Neural cell (in vitro differentiated cells): ENCODE data around the gene RETN. TPM values are rescaled to one million over a fixed set of nuclear protein-coding genes. Genes with fewer than 3 reads are reported as not detected.

Experiments
- H2AFZ ChIP-seq: fragments of 200-600, 300-800 bp; sonication (generic), shearing (Covaris generic); 2 replicates; pipeline ENCODE4 v1.6.0; 2014; ENCODE audit warnings: low read depth, mild to moderate bottlenecking, antibody characterized with exemption, low read length, moderate library complexity
- H3F3A ChIP-seq: fragments of 200-600 bp; shearing (Covaris generic); 2 replicates; pipeline ENCODE4 v1.6.1; 2016; ENCODE audit warnings: mild to moderate bottlenecking, moderate library complexity, mixed read lengths, antibody characterized with exemption, low read length; ENCODE audit not compliant: insufficient read depth, poor library complexity, severe bottlenecking
- H3K27ac ChIP-seq: fragments of 200-600, 300-800 bp; sonication (generic), shearing (Covaris generic); 2 replicates; pipeline ENCODE4 v1.5.1; 2014; ENCODE audit warnings: mild to moderate bottlenecking, low read length, moderate library complexity
- H3K27me3 ChIP-seq: fragments of 300-800, 200-600 bp; sonication (generic), shearing (Covaris generic); 2 replicates; pipeline ENCODE4 v1.6.0; 2014; ENCODE audit warnings: mild to moderate bottlenecking, low read depth, low read length, moderate library complexity; ENCODE audit not compliant: insufficient read depth
- H3K36me3 ChIP-seq: fragments of 300-800, 200-600 bp; sonication (generic), shearing (Covaris generic); 2 replicates; pipeline ENCODE4 v1.5.1; 2014; ENCODE audit warnings: mild to moderate bottlenecking, antibody characterized with exemption, low read length, moderate library complexity; ENCODE audit not compliant: insufficient read depth
- H3K4me2 ChIP-seq: fragments of 300-800, 200-600 bp; sonication (generic), shearing (Covaris generic); 2 replicates; pipeline ENCODE4 v1.6.0; 2014; ENCODE audit warnings: mild to moderate bottlenecking, low read length
- H3K4me3 ChIP-seq: fragments of 300-800, 200-600 bp; sonication (generic), shearing (Covaris generic); 2 replicates; pipeline ENCODE4 v1.5.1; 2014; ENCODE audit warnings: mild to moderate bottlenecking, low read length, moderate library complexity
- H3K79me2 ChIP-seq: fragments of 200-600 bp; shearing (Covaris generic); replicated peaks from 2 replicates; pipeline ENCODE4 v1.6.0; 2014; ENCODE audit warnings: mild to moderate bottlenecking, low read length, moderate library complexity; ENCODE audit not compliant: insufficient read depth
- H3K9ac ChIP-seq: fragments of 300-800, 200-600 bp; sonication (generic), shearing (Covaris generic); 2 replicates; pipeline ENCODE4 v1.6.1; 2016; ENCODE audit warnings: mild to moderate bottlenecking, low read length, mixed read lengths
- H3K9me2 ChIP-seq: fragments of 200-600 bp; shearing (Covaris generic); 2 replicates; pipeline ENCODE4 v1.6.1; 2016; ENCODE audit warnings: mild to moderate bottlenecking, low read length, mixed read lengths; ENCODE audit not compliant: insufficient read depth
- H3K9me3 ChIP-seq: fragments of 200-600, 300-800 bp; sonication (generic), shearing (Covaris generic); 2 replicates; pipeline ENCODE4 v1.6.1; 2016; ENCODE audit warnings: mild to moderate bottlenecking, mixed run types, low read length, moderate library complexity, mixed read lengths
- H4K20me1 ChIP-seq: fragments of 200-600 bp; shearing (Covaris generic); 2 replicates; pipeline ENCODE4 v1.6.1; 2016; ENCODE audit warnings: mild to moderate bottlenecking, mixed run types; ENCODE audit not compliant: insufficient read depth
- CTCF ChIP-seq: fragments of 450-650 bp; IDR thresholded peaks from 2 replicates; pipeline ENCODE4 v1.5.1; 2014; ENCODE audit warnings: antibody characterized with exemption, mild to moderate bottlenecking, moderate library complexity; ENCODE audit not compliant: poor library complexity, severe bottlenecking
- EP300 ChIP-seq: fragments of 450-650 bp; conservative IDR thresholded peaks from 2 replicates; pipeline ENCODE4 v1.6.1; 2014; ENCODE audit warnings: antibody characterized with exemption, mild to moderate bottlenecking, moderate library complexity; ENCODE audit not compliant: poor library complexity, severe bottlenecking
- EZH2 ChIP-seq: fragments of 200-600, 300-800 bp; shearing (Covaris generic), sonication (generic); IDR thresholded peaks from 2 replicates; pipeline ENCODE4 v1.6.1; 2014; ENCODE audit warnings: antibody characterized with exemption, low read length, borderline replicate concordance, mild to moderate bottlenecking; ENCODE audit not compliant: insufficient read depth, poor library complexity, severe bottlenecking
- MXI1 ChIP-seq: fragments of 450-650 bp; conservative IDR thresholded peaks from 2 replicates; pipeline ENCODE4 v1.6.1; 2014; ENCODE audit warnings: antibody characterized with exemption, mild to moderate bottlenecking; ENCODE audit not compliant: poor library complexity, severe bottlenecking
- POLR2AphosphoS5 ChIP-seq: IDR thresholded peaks from 2 replicates; pipeline ENCODE4 v1.6.1; 2012
- RAD21 ChIP-seq: fragments of 450-650 bp; conservative IDR thresholded peaks from 2 replicates; pipeline ENCODE4 v1.6.1; 2014; ENCODE audit warnings: antibody characterized with exemption, mild to moderate bottlenecking, moderate library complexity
- SMC3 ChIP-seq: fragments of 450-650 bp; conservative IDR thresholded peaks from 2 replicates; pipeline ENCODE4 v1.6.1; 2014; ENCODE audit warnings: antibody characterized with exemption, mild to moderate bottlenecking, moderate library complexity; ENCODE audit not compliant: poor library complexity
- TAF1 ChIP-seq: IDR thresholded peaks from 2 replicates; pipeline ENCODE4 v1.6.1; 2012; ENCODE audit warnings: low read depth
- polyA plus RNA-seq: library from polyadenylated mRNA; depleted of rRNA; stranded (reverse); fragments of >200 nt; gene quantifications from 2 replicates; pipeline ENCODE4 v1.2.3, GENCODE V29; 2014
- TF ChIP-seq, protein P1 (sequence below): IDR thresholded peaks from 2 replicates; pipeline ENCODE4 v1.6.1; 2012; ENCODE audit warnings: borderline replicate concordance

RETN gene
- polyA plus RNA-seq, 1 donor from 2014 or later, result not detected

- Histone ChIP-seq H3K79me2 (peaks cover 33% of the 10 kb centered on the region), H4K20me1 (no peaks in the 10 kb centered on the region), H2AFZ (no peak overlapping the region), H3K9me2 (no peaks in the 10 kb centered on the region), H3K27me3 (no peaks in the 10 kb centered on the region), H3F3A (no peaks in the 10 kb centered on the region), H3K4me2 (peak overlapping the region; percentile 72), H3K27ac (peak overlapping the region; percentile 65), H3K4me3 (peak overlapping the region; percentile 76), H3K9ac (peak overlapping the region; percentile 85), H3K36me3 (no peaks in the 10 kb centered on the region), H3K9me3 (no peaks in the 10 kb centered on the region)
- no peak for TF ChIP-seq SMC3
- TF ChIP-seq EP300, result no peak
- no peak for TF ChIP-seq POLR2AphosphoS5
- TF ChIP-seq, protein P1, sequence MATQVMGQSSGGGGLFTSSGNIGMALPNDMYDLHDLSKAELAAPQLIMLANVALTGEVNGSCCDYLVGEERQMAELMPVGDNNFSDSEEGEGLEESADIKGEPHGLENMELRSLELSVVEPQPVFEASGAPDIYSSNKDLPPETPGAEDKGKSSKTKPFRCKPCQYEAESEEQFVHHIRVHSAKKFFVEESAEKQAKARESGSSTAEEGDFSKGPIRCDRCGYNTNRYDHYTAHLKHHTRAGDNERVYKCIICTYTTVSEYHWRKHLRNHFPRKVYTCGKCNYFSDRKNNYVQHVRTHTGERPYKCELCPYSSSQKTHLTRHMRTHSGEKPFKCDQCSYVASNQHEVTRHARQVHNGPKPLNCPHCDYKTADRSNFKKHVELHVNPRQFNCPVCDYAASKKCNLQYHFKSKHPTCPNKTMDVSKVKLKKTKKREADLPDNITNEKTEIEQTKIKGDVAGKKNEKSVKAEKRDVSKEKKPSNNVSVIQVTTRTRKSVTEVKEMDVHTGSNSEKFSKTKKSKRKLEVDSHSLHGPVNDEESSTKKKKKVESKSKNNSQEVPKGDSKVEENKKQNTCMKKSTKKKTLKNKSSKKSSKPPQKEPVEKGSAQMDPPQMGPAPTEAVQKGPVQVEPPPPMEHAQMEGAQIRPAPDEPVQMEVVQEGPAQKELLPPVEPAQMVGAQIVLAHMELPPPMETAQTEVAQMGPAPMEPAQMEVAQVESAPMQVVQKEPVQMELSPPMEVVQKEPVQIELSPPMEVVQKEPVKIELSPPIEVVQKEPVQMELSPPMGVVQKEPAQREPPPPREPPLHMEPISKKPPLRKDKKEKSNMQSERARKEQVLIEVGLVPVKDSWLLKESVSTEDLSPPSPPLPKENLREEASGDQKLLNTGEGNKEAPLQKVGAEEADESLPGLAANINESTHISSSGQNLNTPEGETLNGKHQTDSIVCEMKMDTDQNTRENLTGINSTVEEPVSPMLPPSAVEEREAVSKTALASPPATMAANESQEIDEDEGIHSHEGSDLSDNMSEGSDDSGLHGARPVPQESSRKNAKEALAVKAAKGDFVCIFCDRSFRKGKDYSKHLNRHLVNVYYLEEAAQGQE, result no peak
- TF ChIP-seq RAD21, result no peak
- no peak for TF ChIP-seq MXI1
- TF ChIP-seq TAF1, result no peak
- no peak for TF ChIP-seq CTCF
- TF ChIP-seq EZH2, result no peak
Observed at GRCh38 chr19:7628589-7629311, 40.1 kb upstream of the RETN start.

GRCh38 chr19:7629347-7630054 lies 39.3 kb upstream of the RETN start, which contains the start of the genes PET100 and XAB2:
Gene PET100, plus strand, starts transcription at chr19:7629793. Its CDS starts 41 bp downstream, at chr19:7629834.
Gene XAB2, minus strand, starts transcription at chr19:7629545. Its CDS starts 18 bp downstream, at chr19:7629527.
- no peaks in the 10 kb centered on the region for H4K20me1 ChIP-seq
- TF ChIP-seq EZH2 (no peak), CTCF (no peak), MXI1 (peak; percentile 77), SMC3 (no peak), EP300 (peak; percentile 53), POLR2AphosphoS5 (peak; percentile 90), TAF1 (peak; percentile 89), RAD21 (no peak)
- TF ChIP-seq, protein P1, result peak; percentile 78
- peak within 1 kb of the TSS; percentile 95 for H3K9ac ChIP-seq
- peak within 1 kb of the TSS; percentile 76 for H3K4me3 ChIP-seq
- H3K27me3 ChIP-seq, result no peaks in the 10 kb centered on the region
- H3K27ac ChIP-seq, result peak within 1 kb of the TSS; percentile 77
- H3K79me2 ChIP-seq, result peaks cover 33% of the 10 kb centered on the region
- peak within 1 kb of the TSS; percentile 25 for H2AFZ ChIP-seq
- H3K4me2 ChIP-seq, result peak within 1 kb of the TSS; percentile 72
- no peaks in the 10 kb centered on the region for H3K9me3 ChIP-seq
- no peaks in the 10 kb centered on the region for H3F3A ChIP-seq
- H3K9me2 ChIP-seq, result no peaks in the 10 kb centered on the region
- no peaks in the 10 kb centered on the region for H3K36me3 ChIP-seq
